HG02943 (cell line): ENCODE measurements around the gene MPEG1.

Experiments used
- ATAC-seq: cut with Tn5 transposase; IDR thresholded peaks from one replicate; pipeline ENCODE4 v1.9.1; 2021; ENCODE audit warnings: mild to moderate bottlenecking, low read depth, moderate library complexity; ENCODE audit not compliant: unreplicated experiment

MPEG1 gene

DNA sequence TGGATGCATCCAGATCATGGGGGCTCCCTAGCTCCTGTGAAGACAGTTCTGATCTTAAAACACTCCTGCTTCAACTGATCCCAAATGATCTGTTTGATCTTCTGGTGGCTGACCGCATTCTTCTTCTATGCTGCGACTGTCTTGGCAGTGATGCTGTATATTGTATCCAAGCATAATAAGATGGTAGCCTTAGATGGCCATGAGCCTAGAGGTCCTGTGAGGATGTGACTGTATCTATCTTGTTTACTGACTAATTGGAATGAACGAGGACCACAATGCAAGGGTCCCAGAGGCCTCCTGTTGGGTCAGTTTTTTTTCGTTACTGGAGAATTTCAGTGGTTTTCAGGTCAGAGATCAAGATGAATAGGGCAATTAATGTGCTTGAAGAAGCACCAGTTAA lies 7.1 kb upstream of the MPEG1 start:
- ATAC-seq = no peak

DNA sequence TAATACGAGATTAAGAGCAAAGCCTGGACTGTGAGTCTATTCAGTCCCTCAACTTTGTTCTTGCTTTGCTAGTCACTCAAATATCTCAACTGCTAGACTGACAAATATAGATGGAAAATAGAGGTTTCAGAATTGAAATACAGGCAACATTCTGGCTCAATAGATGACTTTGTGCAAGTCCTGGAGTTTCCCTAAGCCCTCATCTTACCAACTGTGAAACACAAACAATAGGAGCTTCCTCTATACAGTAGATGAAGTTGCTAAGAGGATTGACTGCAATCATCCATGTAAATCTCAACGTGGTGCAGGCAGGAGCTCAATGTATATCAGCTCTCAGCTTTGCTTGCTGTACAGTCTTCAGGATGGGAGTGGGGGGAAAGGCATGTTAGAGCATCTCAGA lies 6.2 kb upstream of the MPEG1 start:
- ATAC-seq = no peak

GRCh38 chr11:59218319-59218718 lies 5.6 kb upstream of the MPEG1 start:
- ATAC-seq = no peak

GRCh38 chr11:59216641-59217564 lies 4.2 kb upstream of the MPEG1 start:
- ATAC-seq = peak; percentile 88

DNA sequence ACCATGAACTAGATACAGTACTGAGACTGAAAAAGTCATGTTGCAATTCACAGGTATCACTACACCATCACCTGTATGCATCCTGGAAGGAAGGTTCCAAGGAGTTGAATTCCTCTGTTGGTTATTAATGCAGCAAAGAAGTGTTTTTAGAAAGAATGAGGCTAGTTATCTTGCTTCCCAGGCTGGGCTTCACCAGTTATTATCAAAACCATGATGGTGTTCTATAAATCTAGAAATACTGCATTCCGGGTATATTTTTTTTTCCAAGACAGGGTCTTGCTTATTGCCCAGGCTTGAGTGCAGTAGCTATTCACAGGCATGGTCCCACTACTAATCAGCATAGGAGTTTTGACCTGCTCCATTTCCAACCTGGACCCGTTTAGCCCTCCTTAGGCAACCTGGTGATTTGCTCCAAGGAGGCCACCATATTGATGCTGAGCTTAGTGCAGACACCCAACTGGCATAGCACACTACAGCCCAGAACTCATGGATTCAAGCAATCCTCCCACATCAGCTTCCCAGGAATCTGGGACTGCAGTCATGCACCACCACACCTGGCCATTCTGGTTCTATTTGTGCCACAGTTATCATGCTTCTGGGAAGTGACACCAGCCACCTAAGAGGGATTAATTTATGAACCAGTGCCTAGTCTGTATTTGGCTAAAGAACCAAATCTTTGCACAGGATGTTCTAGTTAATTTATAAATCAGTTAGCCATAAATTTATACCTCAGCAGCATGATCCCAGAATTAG lies 1.6 kb upstream of the MPEG1 start:
- ATAC-seq = no peak

- no peak for ATAC-seq
These were observed 505 bp downstream of the MPEG1 start for GRCh38 chr11:59212222-59212621.

DNA sequence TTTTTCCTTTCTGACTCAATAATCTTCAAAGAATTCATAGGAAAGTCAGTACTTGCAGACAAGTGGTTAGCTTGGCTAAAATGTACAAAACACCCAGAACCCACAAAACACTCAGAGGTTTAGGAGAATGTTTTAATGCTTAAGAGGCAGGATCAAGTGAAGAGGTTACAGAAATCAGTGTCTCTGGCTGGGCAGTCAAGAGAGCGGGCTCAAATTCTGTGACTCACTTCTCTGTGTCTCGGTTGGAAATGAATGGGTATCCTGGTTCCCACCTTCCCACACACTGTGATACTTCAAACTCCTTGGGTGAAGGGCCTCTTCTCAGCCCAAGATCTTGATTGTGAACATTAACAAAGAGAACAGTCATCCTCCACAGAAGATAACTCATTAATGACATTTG lies 3.8 kb downstream of the MPEG1 start:
- no peak for ATAC-seq

DNA sequence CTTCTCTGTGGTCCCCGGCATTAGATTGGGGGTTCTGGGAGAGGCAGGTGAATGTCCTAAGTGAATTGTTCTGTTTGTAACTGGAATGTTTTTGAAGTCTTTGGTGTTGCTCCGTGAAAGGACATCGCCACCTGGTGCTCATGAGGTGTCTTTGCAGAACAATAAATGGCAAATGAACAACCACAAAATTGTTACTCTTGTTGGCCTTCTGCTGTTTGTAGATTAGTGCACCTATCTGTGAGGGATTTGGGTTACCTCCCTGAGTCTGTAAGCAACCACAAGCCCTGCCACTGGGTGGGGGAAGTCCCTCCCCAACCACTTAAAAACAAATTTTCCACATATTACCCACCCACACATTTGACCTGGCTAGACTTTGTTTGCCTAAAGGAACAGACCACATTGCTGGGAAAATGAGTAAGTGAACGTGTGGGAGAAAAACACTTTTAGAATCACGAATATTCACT lies 4.7 kb downstream of the MPEG1 start:
- no peak for ATAC-seq

DNA sequence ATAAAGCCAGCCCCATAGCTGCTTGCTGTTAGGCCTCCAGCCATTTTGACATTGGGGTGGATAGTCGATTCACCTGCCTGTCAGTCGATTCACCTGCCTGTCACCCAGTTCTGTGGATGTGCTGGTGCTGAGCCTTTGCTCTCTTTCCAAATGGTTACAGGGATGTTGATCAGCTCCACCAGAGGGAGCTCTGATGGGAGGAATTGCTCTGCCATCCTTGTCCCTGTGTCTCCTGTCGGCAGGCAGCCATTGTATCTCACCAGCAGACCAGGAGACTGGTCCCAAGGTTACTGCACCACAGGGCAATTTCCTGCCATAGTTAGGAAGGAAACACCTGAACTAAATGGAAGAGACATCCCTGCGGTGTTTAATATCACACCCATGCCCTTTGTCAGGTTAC lies 6.1 kb downstream of the MPEG1 start:
- ATAC-seq = no peak

DNA sequence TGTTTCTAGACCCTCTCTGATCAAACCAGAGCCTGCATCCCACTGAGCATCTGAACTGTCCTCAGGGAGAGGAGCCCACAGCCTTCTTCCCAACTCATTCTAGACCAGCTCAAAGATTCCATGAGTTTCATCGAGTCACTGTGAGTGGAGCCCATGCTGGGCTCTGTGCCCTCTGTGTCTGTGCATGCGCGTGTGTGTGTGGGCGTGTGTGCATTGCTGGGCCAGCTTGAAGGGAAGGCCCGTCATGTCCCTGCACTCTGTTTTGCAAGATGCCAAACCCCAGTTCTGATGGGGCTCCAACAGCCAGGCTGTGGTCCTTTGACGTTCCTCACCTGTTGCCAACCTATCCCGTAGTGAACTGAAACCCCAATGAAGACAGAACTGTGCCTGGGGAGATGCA lies 7.1 kb downstream of the MPEG1 start:
- no peak for ATAC-seq

- no peak for ATAC-seq
These were observed 8.0 kb downstream of the MPEG1 start for GRCh38 chr11:59204746-59205145.

GRCh38 chr11:59201353-59201752 lies 11.4 kb downstream of the MPEG1 start:
- ATAC-seq = no peak

GRCh38 chr11:59200423-59200746 lies 12.3 kb downstream of the MPEG1 start:
- no peak for ATAC-seq

DNA sequence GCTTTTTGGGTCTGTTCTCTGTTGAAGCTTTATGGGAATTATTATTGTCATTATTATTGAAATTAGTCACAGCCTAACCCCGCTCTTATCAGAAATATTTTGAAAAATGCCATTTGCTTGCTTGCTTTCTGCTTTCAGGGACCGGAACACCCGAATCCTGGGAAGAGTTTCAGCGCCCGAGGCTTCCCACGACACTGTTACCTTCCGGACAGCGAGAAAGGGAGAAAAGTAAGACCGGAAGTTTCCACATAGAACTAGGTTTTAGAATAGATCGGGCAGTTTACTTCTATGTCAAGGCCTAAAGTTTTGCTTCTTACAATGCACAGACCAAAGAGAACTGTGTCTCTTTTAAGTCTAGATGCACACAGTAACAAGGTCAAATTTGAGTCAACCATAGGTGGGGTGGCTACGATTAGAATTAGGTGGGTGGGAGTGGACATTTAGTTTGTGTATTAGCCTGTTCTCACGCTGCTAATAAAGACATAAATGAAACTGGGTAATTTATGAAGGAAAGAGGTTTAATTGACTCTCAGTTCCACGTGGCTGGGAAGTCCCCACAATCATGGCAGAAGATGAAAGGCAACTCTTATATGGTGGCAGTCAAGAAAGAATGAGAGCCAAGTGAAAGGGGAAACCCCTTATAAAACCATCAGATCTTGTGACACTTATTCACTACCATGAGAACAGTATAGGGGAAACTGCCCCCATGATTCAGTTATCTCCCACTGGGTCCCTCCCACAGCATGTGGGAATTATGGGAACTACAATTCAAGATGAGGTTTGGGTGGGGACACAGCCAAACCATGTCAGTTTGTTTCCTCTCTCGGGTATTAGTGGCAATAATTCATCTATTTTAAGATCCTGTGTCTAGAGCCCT lies 12.9 kb downstream of the MPEG1 start:
- no peak for ATAC-seq

DNA sequence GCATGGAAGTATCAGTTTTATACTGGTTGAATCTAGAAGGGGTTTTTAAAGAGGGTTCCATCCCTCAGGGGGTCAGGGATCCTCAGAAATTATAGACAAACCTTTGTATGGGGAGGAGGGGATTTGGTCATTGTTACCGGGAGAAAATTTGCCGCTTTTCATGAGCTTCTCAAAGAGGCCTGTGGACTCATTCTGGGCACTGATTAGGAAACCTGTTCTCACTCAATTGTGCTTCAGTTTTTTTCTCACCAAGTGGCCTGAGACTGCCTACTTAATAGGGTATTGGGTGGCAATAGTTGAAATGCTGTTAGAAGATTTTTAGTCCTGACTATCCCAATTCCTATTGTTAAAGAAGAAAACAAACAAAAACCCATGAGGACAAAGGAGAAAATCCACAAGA lies 14.0 kb downstream of the MPEG1 start:
- ATAC-seq = no peak

DNA sequence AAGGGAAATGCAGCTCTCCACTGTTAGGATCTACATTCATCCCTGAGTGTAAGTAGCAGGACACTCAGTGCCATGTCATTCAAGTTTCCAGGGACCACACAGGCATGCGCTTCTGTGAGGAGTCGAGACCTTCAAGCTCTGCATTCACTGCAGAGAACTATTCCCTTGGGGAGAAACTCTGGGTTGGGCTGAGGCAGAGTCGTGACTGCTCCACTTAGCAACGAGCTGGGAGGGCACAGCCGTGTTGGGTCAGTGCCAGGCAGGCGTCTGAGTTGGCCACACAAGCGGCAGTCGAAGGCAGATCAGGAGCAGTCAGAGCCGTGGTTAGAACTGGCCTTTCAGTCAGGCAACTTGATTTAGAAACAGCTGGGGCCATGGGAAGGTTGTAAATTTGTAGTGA lies 14.7 kb downstream of the MPEG1 start:
- no peak for ATAC-seq

DNA sequence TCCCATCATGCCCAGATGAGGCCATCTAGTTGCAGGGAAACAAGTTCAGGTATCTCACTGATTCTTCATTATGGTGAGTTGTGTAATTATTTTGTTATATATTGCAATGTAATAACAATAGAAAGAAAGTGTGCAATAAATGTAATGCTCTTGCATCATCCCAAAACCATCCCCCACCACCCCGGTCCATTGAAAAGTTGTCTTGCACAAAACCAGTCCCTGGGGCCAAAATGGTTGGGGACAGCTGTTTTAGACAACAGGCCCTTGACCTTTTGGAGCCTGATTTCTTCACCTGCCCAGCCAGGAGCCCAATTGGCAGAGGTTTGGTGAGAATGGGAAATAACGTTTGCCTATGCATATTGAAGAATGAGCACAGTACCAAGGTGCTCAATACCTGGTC lies 15.9 kb downstream of the MPEG1 start:
- no peak for ATAC-seq

GRCh38 chr11:59195586-59195985 lies 17.1 kb downstream of the MPEG1 start:
- no peak for ATAC-seq

DNA sequence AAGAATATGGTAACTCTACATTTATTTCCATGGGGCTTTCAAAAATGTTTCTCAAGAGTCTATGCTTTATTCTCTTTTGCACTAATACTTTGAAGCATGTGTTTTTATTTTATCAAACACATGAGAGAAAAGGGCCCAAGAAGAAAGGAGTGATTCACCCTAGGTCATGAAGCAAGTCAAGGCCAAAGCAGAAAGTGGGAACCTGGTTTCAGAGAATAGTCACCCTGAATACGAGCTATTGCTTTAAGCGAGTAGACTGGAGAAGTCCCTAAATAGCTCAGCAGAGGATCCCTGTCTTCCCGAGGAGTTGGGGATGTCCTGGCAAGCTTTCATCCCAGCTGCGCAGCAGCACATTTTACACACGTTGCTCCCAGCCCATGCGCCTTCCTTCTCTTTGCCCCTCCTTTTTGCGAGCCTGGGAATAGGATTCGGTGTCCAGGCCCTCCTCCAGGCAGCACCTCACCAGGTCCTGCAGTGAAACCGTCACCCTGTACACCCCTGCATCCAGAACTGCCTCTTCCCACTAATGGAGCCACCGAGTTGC lies 19.1 kb downstream of the MPEG1 start:
- ATAC-seq = no peak

DNA sequence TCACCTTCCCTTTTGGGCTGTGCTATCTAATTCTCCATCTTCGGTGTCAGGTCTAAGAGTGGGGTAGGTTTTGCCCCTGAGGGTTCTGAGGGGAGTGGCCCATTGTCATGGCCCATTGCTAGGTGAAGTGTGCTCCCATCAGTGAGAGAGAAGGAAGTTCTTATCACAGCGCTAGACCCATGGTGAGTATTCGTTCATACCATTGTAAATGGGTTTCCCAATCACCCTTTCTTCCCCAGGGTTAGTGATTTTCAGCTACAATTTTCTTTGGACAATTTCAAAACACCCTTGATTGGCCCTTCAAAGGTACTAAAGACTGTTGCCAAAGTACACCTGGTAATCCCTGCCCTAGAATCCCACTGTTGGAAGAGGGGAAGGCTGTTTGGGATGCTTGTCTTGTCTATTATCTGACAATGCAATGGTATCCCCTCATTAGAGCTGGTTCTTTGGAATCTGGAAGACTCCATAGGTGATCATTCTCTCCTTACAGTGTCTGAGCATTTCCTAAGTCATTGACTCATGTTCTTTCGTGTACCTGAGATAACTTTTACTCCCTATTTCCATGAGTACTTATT lies 20.2 kb downstream of the MPEG1 start:
- ATAC-seq = no peak
